ENCODE results near the gene TRNT1. TPM values are rescaled to one million over a fixed set of nuclear protein-coding genes. Genes with fewer than 3 reads are reported as not detected.

The TRNT1 gene
- total RNA-seq, 4 donors from 2014 or later, result 10.3 to 20.8 (median 17.0) TPM

GRCh38 chr3:3192286-3192675 is 65.5 kb downstream of the TRNT1 start:
- Histone ChIP-seq H3K27ac (no peak overlapping the region), H3K4me3 (no peak overlapping the region), H3K4me1 (no peaks in the 10 kb centered on the region), H3K9me3 (peaks cover 0 to under 1% (median 0%) of the 10 kb centered on the region in 3 donors), H3K36me3 (no peaks in the 10 kb centered on the region), H3K27me3 (no peaks in the 10 kb centered on the region)
- TF ChIP-seq CTCF (IDR thresholded peaks at IDR 0.05) (no peak), POLR2A (IDR thresholded peaks at IDR 0.05) (no peak)
- DNase-seq, result no peak
- 31 to 35% methylated on average over 2 of the region's 2 CpGs for WGBS, 2 donors
- intact Hi-C loops (cut with DNase I), result no loop called here

DNA sequence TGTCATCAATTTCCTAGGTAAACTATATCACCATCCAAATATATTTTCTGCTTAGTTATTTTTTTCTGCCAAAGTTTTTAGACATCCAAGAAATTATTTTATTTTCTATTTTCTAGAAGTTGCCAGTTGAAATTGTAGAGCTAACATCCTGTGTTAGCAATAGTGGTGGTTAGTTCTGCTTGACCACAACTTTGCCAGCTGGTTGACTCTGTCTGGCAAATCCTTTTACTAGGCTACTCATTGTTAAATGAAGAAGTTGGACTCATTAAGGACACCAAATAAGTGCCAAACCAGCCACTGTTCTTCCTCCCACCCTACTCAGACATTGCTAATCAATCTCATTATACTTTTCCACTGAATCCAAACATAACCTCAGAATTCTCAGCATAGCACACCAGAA is 68.1 kb downstream of the TRNT1 start:
- Histone ChIP-seq H3K9me3 (no peaks in the 10 kb centered on the region), H3K36me3 (no peaks in the 10 kb centered on the region), H3K4me1 (no peaks in the 10 kb centered on the region), H3K4me3 (no peak overlapping the region), H3K27ac (no peak overlapping the region), H3K27me3 (no peaks in the 10 kb centered on the region)
- intact Hi-C loops (cut with DNase I), result no loop called here
- no peak for DNase-seq
- TF ChIP-seq CTCF (IDR thresholded peaks at IDR 0.05) (no peak), POLR2A (IDR thresholded peaks at IDR 0.05) (no peak)

GRCh38 chr3:3196148-3196861 is 69.6 kb downstream of the TRNT1 start:
- Histone ChIP-seq H3K27ac (no peak overlapping the region), H3K36me3 (no peaks in the 10 kb centered on the region), H3K27me3 (no peaks in the 10 kb centered on the region), H3K4me1 (no peaks in the 10 kb centered on the region), H3K4me3 (no peak overlapping the region), H3K9me3 (no peaks in the 10 kb centered on the region)
- TF ChIP-seq POLR2A (IDR thresholded peaks at IDR 0.05) (no peak), CTCF (IDR thresholded peaks at IDR 0.05) (peak in 4 of 6 experiments; percentile 27 to 55 (median 32))
- WGBS, 2 donors, result 55% methylated on average over 6 of the region's 6 CpGs
- no peak for DNase-seq
- intact Hi-C loops (cut with DNase I), result no loop called here

Small RNAs within 50 kb of the gene (small RNA-seq; reads per million reads assigned to genes)
- gene RF00416, result 0 reads per million in 4 donors

Other genes with a start within 250 kb of the TRNT1 start
- gene IL5RA, start 16.6 kb upstream of the TRNT1 start, total RNA-seq, result under 1 TPM in 1 of 4 donors, not detected in 3; 0.95 TPM
- gene CRBN, start 52.8 kb downstream of the TRNT1 start, total RNA-seq, result 100 to 1,000 TPM in 1 of 4 donors, 10 to 100 TPM in 3; 13.3 to 118 (median 44.6) TPM